Measurements from ENCODE around the gene MME. TPM values are rescaled to one million over a fixed set of nuclear protein-coding genes. Genes with fewer than 3 reads are reported as not detected.

Gene MME
- total RNA-seq, 4 donors from 2014 or later = 1.5 to 96.1 (median 4.2) TPM

DNA sequence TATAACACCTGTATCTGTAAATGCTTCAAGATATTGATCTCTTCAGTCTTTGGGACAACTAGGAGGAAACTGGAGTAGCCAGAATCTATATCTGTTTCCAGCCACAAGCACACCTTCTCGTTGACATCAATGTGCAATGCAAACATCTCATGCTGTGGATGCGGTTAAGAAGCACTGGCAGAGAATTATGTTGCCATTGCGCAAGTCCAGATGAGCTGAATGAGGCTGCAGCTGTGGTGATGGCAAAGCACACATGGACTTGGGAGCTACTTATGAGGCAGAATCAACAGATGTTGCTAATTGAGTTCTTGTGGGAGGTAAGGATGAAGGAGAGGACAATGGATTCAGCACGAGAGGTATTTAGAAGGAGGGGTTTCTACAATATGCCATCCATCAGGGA is 122.5 kb downstream of the MME start:
- no peak for TF ChIP-seq POLR2A (IDR thresholded peaks at IDR 0.05)
- TF ChIP-seq, protein P1, sequence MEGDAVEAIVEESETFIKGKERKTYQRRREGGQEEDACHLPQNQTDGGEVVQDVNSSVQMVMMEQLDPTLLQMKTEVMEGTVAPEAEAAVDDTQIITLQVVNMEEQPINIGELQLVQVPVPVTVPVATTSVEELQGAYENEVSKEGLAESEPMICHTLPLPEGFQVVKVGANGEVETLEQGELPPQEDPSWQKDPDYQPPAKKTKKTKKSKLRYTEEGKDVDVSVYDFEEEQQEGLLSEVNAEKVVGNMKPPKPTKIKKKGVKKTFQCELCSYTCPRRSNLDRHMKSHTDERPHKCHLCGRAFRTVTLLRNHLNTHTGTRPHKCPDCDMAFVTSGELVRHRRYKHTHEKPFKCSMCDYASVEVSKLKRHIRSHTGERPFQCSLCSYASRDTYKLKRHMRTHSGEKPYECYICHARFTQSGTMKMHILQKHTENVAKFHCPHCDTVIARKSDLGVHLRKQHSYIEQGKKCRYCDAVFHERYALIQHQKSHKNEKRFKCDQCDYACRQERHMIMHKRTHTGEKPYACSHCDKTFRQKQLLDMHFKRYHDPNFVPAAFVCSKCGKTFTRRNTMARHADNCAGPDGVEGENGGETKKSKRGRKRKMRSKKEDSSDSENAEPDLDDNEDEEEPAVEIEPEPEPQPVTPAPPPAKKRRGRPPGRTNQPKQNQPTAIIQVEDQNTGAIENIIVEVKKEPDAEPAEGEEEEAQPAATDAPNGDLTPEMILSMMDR (IDR thresholded peaks at IDR 0.05) = no peak
- no peak for DNase-seq
- Histone ChIP-seq H3K9me3 (no peaks in the 10 kb centered on the region), H3K36me3 (no peaks in the 10 kb centered on the region), H3K27me3 (no peaks in the 10 kb centered on the region), H3K4me3 (no peak overlapping the region), H3K4me1 (no peaks in the 10 kb centered on the region), H3K27ac (no peak overlapping the region)
- intact Hi-C loops (cut with DNase I; ENCODE audit: low total_unique reads) = no loop called here

DNA sequence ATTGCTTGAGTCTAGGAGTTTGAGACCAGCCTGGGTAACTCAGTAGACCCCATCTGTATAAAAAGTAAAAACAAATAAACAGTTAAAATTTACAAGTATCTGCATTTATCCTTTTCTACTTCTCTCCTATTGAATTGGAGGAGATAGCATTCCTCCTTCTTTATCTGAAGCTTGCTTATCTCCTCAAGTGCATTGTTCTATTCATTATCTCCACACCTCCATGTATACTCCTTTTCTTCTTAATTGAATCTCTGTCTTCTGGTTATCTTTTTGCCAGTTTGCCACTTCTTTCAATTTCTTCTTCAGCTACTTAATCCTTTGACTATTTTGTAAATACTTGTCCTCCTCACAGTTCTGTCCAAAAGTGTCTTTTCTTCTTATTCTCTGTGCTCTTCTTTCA is 124.7 kb downstream of the MME start:
- intact Hi-C loops (cut with DNase I; ENCODE audit: low total_unique reads) = no loop called here

DNA sequence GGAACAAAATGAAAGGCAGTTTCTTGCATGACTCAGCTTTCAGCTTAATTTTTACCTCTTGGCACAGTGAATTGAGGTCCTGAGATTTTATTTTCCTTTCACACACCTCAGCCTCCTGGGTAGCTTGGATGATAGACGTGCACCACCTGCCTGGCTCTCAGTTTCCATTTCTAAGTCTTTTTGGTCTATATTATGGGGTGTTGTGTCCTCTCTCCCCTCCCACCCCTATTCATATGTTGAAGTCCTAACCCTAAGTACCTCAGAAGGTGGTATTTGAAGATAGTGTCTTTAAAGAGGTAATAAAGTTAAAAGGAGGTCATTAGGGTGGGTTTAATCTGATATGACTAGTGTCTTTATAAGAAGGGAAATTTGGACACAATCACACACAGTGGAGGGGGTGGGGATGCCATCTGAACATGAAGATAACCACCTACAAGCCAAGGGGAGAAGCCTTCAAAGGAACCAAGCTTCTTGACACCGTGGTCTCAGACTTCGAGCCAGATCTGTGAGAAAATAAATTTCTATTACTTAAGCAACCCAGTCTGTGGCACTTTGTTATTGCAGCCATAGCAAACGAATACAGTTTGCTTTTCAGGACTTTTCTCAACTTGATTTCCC is 128.2 kb downstream of the MME start:
- intact Hi-C loops (cut with DNase I; ENCODE audit: low total_unique reads) = no loop called here
- no peaks in the 10 kb centered on the region for H3K9me3 ChIP-seq
- TF ChIP-seq POLR2A (IDR thresholded peaks at IDR 0.05) = no peak
- TF ChIP-seq, protein P1 (IDR thresholded peaks at IDR 0.05) = no peak
- no peaks in the 10 kb centered on the region for H3K4me1 ChIP-seq
- no peaks in the 10 kb centered on the region for H3K36me3 ChIP-seq
- no peak overlapping the region for H3K4me3 ChIP-seq
- no peaks in the 10 kb centered on the region for H3K27me3 ChIP-seq
- no peak overlapping the region for H3K27ac ChIP-seq
- DNase-seq = no peak

More for the DNA sequence above, 124.7 kb downstream of the MME start:
- no peaks in the 10 kb centered on the region for H3K36me3 ChIP-seq
- H3K27ac ChIP-seq = no peak overlapping the region
- TF ChIP-seq, protein P1 (IDR thresholded peaks at IDR 0.05) = no peak
- no peak for TF ChIP-seq POLR2A (IDR thresholded peaks at IDR 0.05)
- H3K4me1 ChIP-seq = no peaks in the 10 kb centered on the region
- H3K27me3 ChIP-seq = no peaks in the 10 kb centered on the region
- no peaks in the 10 kb centered on the region for H3K9me3 ChIP-seq
- no peak overlapping the region for H3K4me3 ChIP-seq
- DNase-seq = no peak

DNA sequence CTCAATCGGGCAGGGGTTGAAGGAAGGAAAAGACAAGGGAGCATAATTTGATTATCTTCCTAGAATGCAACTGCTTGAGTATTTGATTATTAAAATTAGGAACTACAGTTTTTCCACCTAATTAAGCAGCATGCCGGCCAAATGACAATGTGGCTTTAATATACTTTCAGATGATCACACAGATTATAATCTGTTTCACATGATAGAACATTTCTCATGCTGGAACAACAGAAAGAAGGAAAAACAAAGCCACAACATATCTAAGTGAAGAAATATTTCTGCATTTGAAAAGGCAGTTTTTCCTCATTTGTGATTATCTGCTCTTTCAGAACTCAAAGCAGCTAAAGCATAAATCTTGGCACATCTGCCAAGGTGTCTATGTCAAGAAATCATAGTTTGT is 130.6 kb downstream of the MME start:
- DNase-seq = no peak
- Histone ChIP-seq H3K4me1 (no peaks in the 10 kb centered on the region), H3K27me3 (no peaks in the 10 kb centered on the region), H3K4me3 (no peak overlapping the region), H3K9me3 (no peaks in the 10 kb centered on the region), H3K27ac (no peak overlapping the region), H3K36me3 (no peaks in the 10 kb centered on the region)
- intact Hi-C loops (cut with DNase I; ENCODE audit: low total_unique reads) = no loop called here
- TF ChIP-seq POLR2A (IDR thresholded peaks at IDR 0.05) = no peak
- TF ChIP-seq, protein P1 (IDR thresholded peaks at IDR 0.05) = no peak

DNA sequence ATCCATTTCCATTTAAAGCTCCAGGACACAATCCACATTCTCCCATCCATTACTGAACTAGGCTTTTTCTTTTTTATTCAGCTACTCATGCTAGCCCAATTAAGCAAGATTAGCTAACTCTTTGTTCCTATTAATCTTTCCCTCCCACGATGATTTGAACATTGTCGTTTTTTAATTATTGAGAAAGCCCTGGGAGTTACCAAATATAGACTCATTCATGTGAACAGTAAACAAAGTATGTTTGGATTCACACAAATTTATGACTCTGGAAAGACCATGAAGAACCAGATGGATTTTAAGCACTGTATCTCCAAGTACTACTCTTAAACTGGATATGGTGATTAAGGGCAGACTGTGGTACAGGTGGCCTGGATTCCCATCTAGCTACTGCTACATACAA is 131.1 kb downstream of the MME start:
- Histone ChIP-seq H3K27ac (no peak overlapping the region), H3K4me1 (no peaks in the 10 kb centered on the region), H3K27me3 (no peaks in the 10 kb centered on the region), H3K4me3 (no peak overlapping the region), H3K36me3 (no peaks in the 10 kb centered on the region), H3K9me3 (no peaks in the 10 kb centered on the region)
- DNase-seq = no peak
- intact Hi-C loops (cut with DNase I; ENCODE audit: low total_unique reads) = no loop called here
- TF ChIP-seq, protein P1 (IDR thresholded peaks at IDR 0.05) = no peak
- TF ChIP-seq POLR2A (IDR thresholded peaks at IDR 0.05) = no peak

All from uterus (tissue), 4 donors.